COR-L47 (cell line): Measurements from ENCODE around the gene PACSIN1.

Source experiments
- DNase-seq: peaks from one replicate; lab custom pipeline; 2025; lab: John Stamatoyannopoulos, UW

The PACSIN1 gene

GRCh38 chr6:34527751-34528670 is 62.1 kb downstream of the PACSIN1 start:
- DNase-seq: no peak

GRCh38 chr6:34528996-34529664 is 63.3 kb downstream of the PACSIN1 start:
- no peak for DNase-seq

GRCh38 chr6:34529665-34530327 is 63.9 kb downstream of the PACSIN1 start:
- peak; percentile 59 for DNase-seq

GRCh38 chr6:34530753-34531365 is 65.0 kb downstream of the PACSIN1 start:
- DNase-seq: no peak

GRCh38 chr6:34531580-34532201 is 65.8 kb downstream of the PACSIN1 start:
- DNase-seq: no peak

GRCh38 chr6:34532230-34532629 is 66.4 kb downstream of the PACSIN1 start:
- DNase-seq: no peak

- DNase-seq: no peak
Measured at GRCh38 chr6:34534146-34534545, 68.3 kb downstream of the PACSIN1 start.

- DNase-seq: no peak
Measured at GRCh38 chr6:34534656-34535055, 68.8 kb downstream of the PACSIN1 start.

GRCh38 chr6:34535199-34535598 is 69.3 kb downstream of the PACSIN1 start:
- no peak for DNase-seq

- no peak for DNase-seq
Measured at GRCh38 chr6:34535646-34536045, 69.8 kb downstream of the PACSIN1 start.

- peak; percentile 96 for DNase-seq
Measured at GRCh38 chr6:34536251-34536958, 70.5 kb downstream of the PACSIN1 start.

GRCh38 chr6:34536959-34537848 is 71.3 kb downstream of the PACSIN1 start:
- DNase-seq: no peak

GRCh38 chr6:34537922-34538550 is 72.2 kb downstream of the PACSIN1 start:
- DNase-seq: no peak

- peak; percentile 58 for DNase-seq
Measured at GRCh38 chr6:34538581-34538980, 72.7 kb downstream of the PACSIN1 start.

- no peak for DNase-seq
Measured at GRCh38 chr6:34539181-34539580, 73.3 kb downstream of the PACSIN1 start.

- DNase-seq: no peak
Measured at GRCh38 chr6:34540222-34540621, 74.3 kb downstream of the PACSIN1 start.

- DNase-seq: no peak
Measured at GRCh38 chr6:34540841-34541240, 75.0 kb downstream of the PACSIN1 start.

- no peak for DNase-seq
Measured at GRCh38 chr6:34543421-34543820, 77.5 kb downstream of the PACSIN1 start.

GRCh38 chr6:34544052-34544604 is 78.3 kb downstream of the PACSIN1 start:
- no peak for DNase-seq
